GM13977 (cell line): ENCODE results near the gene GZF1.

Experiments used
- DNase-seq: peaks from one replicate; pipeline ENCODE4 v3.0.0; 2012; ENCODE audit warnings: low spot score
- in situ Hi-C: fragments of 300-500 bp; cut with MboI; formaldehyde crosslinking; loops from one replicate; pipeline ENCODE4 v1.12.0; 2022; ENCODE audit warnings: low sequenced_read_pairs, low pct_unique_long_range_greater_than_20kb, mixed read lengths, inconsistent platforms; ENCODE audit not compliant: unreplicated experiment
- TF ChIP-seq, protein P1 (sequence below): IDR thresholded peaks from 2 replicates; pipeline ENCODE4 v1.5.1; 2012; ENCODE audit warnings: mild to moderate bottlenecking, control low read depth; ENCODE audit not compliant: insufficient read depth; ENCODE audit errors: extremely low read depth, missing control alignments

Gene GZF1

DNA sequence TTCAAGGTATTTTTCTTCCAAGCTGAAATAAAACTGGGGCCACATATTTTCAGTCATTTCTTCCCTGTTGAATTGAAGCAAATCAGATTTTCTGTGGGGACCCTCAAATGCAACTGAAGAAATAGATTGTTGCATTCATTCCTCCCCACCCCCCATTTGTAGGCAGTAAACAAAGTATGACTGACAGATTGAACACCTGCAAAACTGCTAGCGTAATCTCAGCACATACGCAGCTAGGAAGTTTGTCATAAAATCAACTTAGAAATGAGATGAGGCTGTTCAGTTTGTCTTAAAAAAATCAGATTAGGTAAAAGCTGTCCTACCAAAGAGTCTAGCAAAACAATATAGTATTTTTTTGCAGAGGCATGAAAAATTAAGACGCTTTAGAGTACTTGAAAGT, 8.9 kb downstream of the GZF1 start:
- in situ Hi-C loops = no loop called here
- DNase-seq = no peak
- TF ChIP-seq, protein P1, sequence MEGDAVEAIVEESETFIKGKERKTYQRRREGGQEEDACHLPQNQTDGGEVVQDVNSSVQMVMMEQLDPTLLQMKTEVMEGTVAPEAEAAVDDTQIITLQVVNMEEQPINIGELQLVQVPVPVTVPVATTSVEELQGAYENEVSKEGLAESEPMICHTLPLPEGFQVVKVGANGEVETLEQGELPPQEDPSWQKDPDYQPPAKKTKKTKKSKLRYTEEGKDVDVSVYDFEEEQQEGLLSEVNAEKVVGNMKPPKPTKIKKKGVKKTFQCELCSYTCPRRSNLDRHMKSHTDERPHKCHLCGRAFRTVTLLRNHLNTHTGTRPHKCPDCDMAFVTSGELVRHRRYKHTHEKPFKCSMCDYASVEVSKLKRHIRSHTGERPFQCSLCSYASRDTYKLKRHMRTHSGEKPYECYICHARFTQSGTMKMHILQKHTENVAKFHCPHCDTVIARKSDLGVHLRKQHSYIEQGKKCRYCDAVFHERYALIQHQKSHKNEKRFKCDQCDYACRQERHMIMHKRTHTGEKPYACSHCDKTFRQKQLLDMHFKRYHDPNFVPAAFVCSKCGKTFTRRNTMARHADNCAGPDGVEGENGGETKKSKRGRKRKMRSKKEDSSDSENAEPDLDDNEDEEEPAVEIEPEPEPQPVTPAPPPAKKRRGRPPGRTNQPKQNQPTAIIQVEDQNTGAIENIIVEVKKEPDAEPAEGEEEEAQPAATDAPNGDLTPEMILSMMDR = no peak

DNA sequence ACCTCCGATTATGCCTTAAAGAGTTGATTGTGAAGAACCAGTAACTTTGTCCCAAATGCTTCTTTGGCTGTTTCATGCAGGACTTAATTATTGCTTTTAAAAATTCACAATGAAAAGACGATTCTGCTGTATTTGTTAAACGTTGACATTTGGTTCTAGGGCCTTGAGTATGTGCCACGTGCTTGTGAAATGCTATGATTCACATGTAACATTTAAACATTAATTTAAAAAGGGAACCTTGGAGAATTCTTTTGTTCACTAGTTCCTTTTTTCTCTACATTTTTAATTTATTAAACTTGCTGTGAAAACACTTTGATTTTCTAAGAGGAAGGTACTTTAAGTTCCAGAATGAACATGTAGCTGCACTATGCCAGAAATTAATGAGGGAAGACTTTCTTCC, 9.5 kb downstream of the GZF1 start:
- in situ Hi-C loops = no loop called here
- TF ChIP-seq, protein P1 = no peak
- no peak for DNase-seq

DNA sequence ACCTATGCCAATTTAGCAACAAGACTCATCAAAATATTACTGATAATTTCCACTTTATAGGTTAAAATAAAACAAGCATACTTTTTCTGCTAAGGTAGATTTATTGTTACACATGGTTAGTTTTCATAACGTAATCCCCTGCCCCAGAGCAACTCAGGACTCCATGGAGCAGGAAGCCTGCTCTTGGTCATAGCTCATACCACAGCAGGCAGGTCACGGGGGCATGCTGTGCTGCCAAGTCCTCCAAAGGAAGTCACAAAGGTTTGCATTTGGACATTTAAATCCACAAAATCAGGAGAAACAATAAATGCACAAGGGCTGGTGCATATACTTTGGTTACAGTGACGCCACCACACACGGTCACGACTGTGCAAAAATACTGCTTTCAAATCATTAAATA, 12.5 kb downstream of the GZF1 start:
- in situ Hi-C loops = no loop called here
- TF ChIP-seq, protein P1 = no peak
- no peak for DNase-seq

DNA sequence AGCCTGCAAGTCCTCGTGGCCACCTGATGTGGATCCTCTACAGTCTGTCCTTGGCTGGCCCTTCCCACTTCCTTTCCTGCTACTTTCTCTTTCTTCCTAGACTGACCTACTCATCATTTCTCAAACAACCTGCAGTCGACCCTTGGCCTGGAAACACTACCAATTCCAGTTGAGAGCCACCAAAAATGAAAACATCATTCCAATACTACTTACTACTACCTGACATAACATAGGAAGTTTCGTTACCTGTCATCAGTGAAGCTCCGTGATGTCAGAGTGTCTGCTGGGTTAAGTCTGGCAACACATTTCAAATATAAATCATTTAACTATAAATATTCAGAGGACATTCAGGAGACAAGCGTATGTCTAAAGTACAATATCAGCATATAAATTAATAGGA, 13.8 kb downstream of the GZF1 start:
- no peak for DNase-seq
- in situ Hi-C loops = no loop called here
- TF ChIP-seq, protein P1 = no peak

DNA sequence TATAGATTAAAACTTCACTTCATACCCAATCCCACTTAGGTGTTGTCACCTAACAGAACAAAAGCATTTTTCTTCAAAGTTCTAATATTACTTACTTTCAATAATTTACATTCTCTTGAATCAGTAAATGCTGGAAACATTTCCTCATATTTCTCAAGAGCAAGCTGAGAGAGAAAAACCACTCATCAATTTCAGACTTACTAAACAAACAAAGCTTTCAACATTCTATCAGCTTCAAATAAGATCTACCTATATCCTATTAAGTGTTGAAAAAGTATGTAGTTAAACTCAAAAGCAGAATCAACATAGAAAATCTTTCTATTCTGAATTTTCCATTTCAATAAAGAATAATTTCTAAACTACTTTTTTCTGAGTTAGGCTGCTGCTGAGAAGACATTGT, 17.8 kb downstream of the GZF1 start:
- in situ Hi-C loops = no loop called here
- DNase-seq = no peak
- TF ChIP-seq, protein P1 = no peak

DNA sequence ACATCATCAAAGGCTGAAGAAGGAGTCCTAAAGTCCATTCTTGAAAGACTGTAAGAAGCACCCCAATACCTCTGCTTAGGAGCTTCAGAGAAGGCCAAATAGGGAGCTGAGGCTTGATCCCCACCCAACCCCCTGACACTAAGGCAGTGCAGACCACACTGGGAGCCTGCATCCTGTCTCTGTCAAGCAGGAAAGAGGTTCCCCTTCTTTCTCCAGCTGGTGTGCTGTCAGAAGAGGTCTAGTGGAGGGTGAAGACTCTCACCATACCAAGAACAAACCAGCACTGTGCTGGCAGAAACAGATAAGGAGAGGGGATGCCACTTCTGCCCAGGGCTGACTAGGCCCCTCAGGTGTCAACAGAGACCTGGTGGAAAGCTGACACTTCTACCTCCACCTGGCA, 19.9 kb downstream of the GZF1 start:
- in situ Hi-C loops = no loop called here
- TF ChIP-seq, protein P1 = no peak
- DNase-seq = no peak
